Activated CD8-positive, alpha-beta memory T cell treated with anti-CD3 and anti-CD28 coated beads for 1 hour (primary cell): ENCODE data around the gene PLAGL1.
A peak's percentile ranks its signal among the peaks of the same experiment; 100 is the strongest.
"Not testable (repeated sequence)": the region's sequence is repeated elsewhere in the genome, so short reads cannot be mapped to it uniquely, and the experiment has no call there.

ENCODE experiments used
- DNase-seq, 2 donors: peaks; one replicate each; pipeline ENCODE4 v3.0.0-alpha.2; 2020; ENCODE audit warnings: low read depth in 1 of 2; ENCODE audit errors: extremely low read depth in 1 of 2

Gene PLAGL1

GRCh38 chr6:143941852-143942627, 66.0 kb downstream of the PLAGL1 start:
- DNase-seq = peak; percentile 14 to 49

- peak in 1 of 2 donors; percentile 12 for DNase-seq
Observed at GRCh38 chr6:143940011-143940597, 68.0 kb downstream of the PLAGL1 start.

- no peak for DNase-seq
Observed at GRCh38 chr6:143939364-143939763, 68.7 kb downstream of the PLAGL1 start.

GRCh38 chr6:143937668-143937970, 70.4 kb downstream of the PLAGL1 start:
- no peak for DNase-seq

GRCh38 chr6:143936778-143937667, 71.0 kb downstream of the PLAGL1 start:
- no peak for DNase-seq

- no peak for DNase-seq
Observed at GRCh38 chr6:143936347-143936746, 71.7 kb downstream of the PLAGL1 start.

GRCh38 chr6:143934867-143935266, 73.2 kb downstream of the PLAGL1 start:
- DNase-seq = no peak

- DNase-seq = no peak
Observed at GRCh38 chr6:143934331-143934730, 73.7 kb downstream of the PLAGL1 start.

- no peak for DNase-seq
Observed at GRCh38 chr6:143929975-143930374, 78.1 kb downstream of the PLAGL1 start.

- DNase-seq = no peak
Observed at GRCh38 chr6:143928853-143929252, 79.2 kb downstream of the PLAGL1 start.

- not testable (repeated sequence) for DNase-seq
Observed at GRCh38 chr6:143917026-143917425, 91.0 kb downstream of the PLAGL1 start.

- DNase-seq = no peak
Observed at GRCh38 chr6:143912671-143913070, 95.4 kb downstream of the PLAGL1 start.

- DNase-seq = no peak
Observed at GRCh38 chr6:143911028-143911427, 97.0 kb downstream of the PLAGL1 start.

GRCh38 chr6:143902827-143903226, 105.2 kb downstream of the PLAGL1 start:
- DNase-seq = no peak

- DNase-seq = no peak
Observed at GRCh38 chr6:143901885-143902750, 105.9 kb downstream of the PLAGL1 start.

- DNase-seq = no peak
Observed at GRCh38 chr6:143900358-143900757, 107.7 kb downstream of the PLAGL1 start.

GRCh38 chr6:143896126-143896860, 111.8 kb downstream of the PLAGL1 start:
- DNase-seq = no peak

GRCh38 chr6:143894655-143895054, 113.4 kb downstream of the PLAGL1 start:
- DNase-seq = no peak
